Heart left ventricle (tissue), 16 donors: ENCODE results near the gene S100G. TPM values are rescaled to one million over a fixed set of nuclear protein-coding genes. Genes with fewer than 3 reads are reported as not detected.
A peak's percentile ranks its signal among the peaks of the same experiment; 100 is the strongest.

Experiments
- ATAC-seq, 4 donors: fragments of 200-7000 bp; cut with Tn5 transposase; one replicate each; pipeline ENCODE4 v1.9.1; 2020 to 2022; ENCODE audit warnings: moderate library complexity in 4 of 4, mild to moderate bottlenecking in 3 of 4, moderate number of reproducible peaks in 1 of 4
- DNase-seq, 5 donors: peaks; one replicate each; pipeline ENCODE4 v3.0.0-alpha.2; 2020
- H3K27ac ChIP-seq, 12 donors: fragments of 200-600 bp; sonication (generic) in 4 of 12; one replicate each; pipeline versions ENCODE4 v1.5.0 to v1.8.0; 2016 to 2022; ENCODE audit warnings: mild to moderate bottlenecking in 2 of 12
- H3K27me3 ChIP-seq, 9 donors: fragments of 200-600 bp; sonication (generic) in 2 of 9; one replicate each; pipeline versions ENCODE4 v1.5.1 to v1.8.0; 2016 to 2022; ENCODE audit warnings: mild to moderate bottlenecking in 3 of 9
- H3K36me3 ChIP-seq, 9 donors: fragments of 200-600 bp; sonication (generic) in 2 of 9; one replicate each; pipeline versions ENCODE4 v1.5.0 to v1.8.0; 2018 to 2022; ENCODE audit warnings: mild to moderate bottlenecking in 2 of 9
- H3K4me1 ChIP-seq, 12 donors: fragments of 200-600 bp; sonication (generic) in 4 of 12; one replicate each; pipeline versions ENCODE4 v1.5.0 to v1.8.0; 2016 to 2022; ENCODE audit warnings: mild to moderate bottlenecking in 3 of 12
- H3K4me3 ChIP-seq, 12 donors: fragments of 200-600 bp; sonication (generic) in 4 of 12; one replicate each; pipeline versions ENCODE4 v1.5.0 to v1.8.0; 2017 to 2022; ENCODE audit warnings: mild to moderate bottlenecking in 9 of 12, moderate library complexity in 4 of 12
- H3K9me3 ChIP-seq, 12 donors: fragments of 200-600 bp; sonication (generic) in 4 of 12; one replicate each; pipeline versions ENCODE4 v1.5.0 to v1.8.0; 2016 to 2022; ENCODE audit warnings: mild to moderate bottlenecking in 1 of 12
- POLR2A ChIP-seq, 2 donors: fragments of 450-650 bp; IDR thresholded peaks; one replicate each; pipeline ENCODE4 v1.6.1; 2017; ENCODE audit warnings: antibody characterized with exemption in 2 of 2, mild to moderate bottlenecking in 2 of 2, moderate library complexity in 2 of 2
- WGBS, 4 donors: extraction: QIAGEN DNeasy Blood & Tissue Kit in 2 of 4; methylation state at CpG; one replicate each; pipeline versions ENCODE4 v1.1.5 to v1.1.7; 2013 to 2018; 5-methylcytosine and 5-hydroxymethylcytosine counted together
- intact Hi-C, 10 donors: fragments of 100-400 bp; cut with DNase I; formaldehyde crosslinking; loops; one replicate each; pipeline versions ENCODE4 v1.11.1 to v1.14.2; 2022
- polyA plus RNA-seq, 2 donors: library from polyadenylated mRNA; stranded (reverse); fragments of 200-250 nt; gene quantifications; one replicate each; pipeline ENCODE4 v1.2.3, GENCODE V29; 2013
- total RNA-seq, 9 donors: library from RNA; depleted of rRNA in 2 of 9; stranded (reverse); fragments of >200 nt in 2 of 9; fragmentation: NEBNext Ultra II Directional in 3 of 9; extraction: Animal tissue kit (Norgen Biotek cat#: 25700) in 3 of 9; gene quantifications; one replicate each; pipeline versions ENCODE4 v1.1.0 to v1.2.4, GENCODE V29; 2016 to 2023
- TF ChIP-seq, protein P1 (sequence below), 12 donors: fragments of 200-600 bp; sonication (generic) in 4 of 12; IDR thresholded peaks; one replicate each; pipeline versions ENCODE4 v1.5.0 to v1.8.0; 2018 to 2022; ENCODE audit warnings: antibody characterized with exemption in 12 of 12, mild to moderate bottlenecking in 5 of 12
- donor health status: ischemic (EF 13 %, LVEDD 7.1; RV severe dilation, severe dysfunction).
- donor health status: healthy with polysubstance abuse.
- donor health status: DM: no; HTN: yes; CAD: no.
- donor health status: DM: no; HTN: no; CAD: no.
- donor health status: ischemic (EF 25% LVEDD 6.9; RV normal size, moderate dysfunction).
- donor health status: ischemic (EF 25% LVEDD 5.7; RV mildly dilated, moderate dysfunction).
- donor health status: healthy.
- donor health status: DM: yes; HTN: yes; CAD: no.
- donor health status: ischemic (EF 35%, LVEDD 5.7; RV mildly dilated, moderate dysfunction).
- donor health status: nonischemic (EF 11% LVEDD 7.7; RV severe dilation, severe dysfunction).
- donor health status: DM: yes; HTN: yes; CAD: no.
- donor health status: PGD.
- donor health status: ischemic (EF 29% LVEDD 5.4; RV normal size, mild dysfunction).
- donor health status: nonischemic (EF 23%, LVEDD 6.1; RV moderate dilation, normal function).

The S100G gene
- total and polyA plus RNA-seq, 11 donors, result not detected

DNA sequence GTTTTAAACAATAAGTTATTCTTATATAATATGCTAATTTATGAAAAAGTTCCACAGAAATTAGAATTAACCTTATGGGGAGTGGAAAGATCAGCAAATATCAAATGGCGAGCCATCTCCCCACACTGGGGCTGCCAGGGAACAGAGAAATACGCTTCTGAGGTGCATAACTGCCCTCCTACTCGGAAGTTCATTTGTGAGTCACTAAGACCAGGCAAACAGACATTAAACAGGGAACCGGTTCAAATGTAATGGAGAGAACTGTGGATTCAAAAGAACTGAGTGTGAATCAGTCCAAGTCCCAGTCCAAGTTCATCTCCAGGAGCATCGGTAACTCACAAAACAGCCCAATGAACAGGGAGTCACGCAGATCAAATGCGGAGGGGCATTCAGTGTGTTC lies 11.4 kb upstream of the S100G start:
- no peak for DNase-seq
- ATAC-seq, result no peak

DNA sequence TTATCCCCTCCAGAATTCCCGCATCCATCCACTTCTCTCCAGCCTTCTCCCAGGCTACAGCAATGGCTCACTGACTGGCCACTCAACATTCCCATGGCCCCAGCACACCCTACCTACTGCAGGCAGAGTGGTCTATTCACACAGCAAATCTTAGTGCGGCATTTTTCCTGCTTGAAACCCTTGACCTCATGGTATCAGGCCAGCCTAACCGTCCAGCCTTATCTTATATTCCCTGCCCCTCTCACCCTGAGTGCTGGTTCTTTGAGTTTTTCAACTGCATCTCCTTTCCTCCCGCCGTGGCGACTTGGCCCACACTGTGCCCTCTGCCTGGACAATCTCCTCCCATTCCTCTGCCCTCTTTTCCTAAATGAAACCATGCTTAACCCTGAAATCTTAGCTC lies 10.0 kb upstream of the S100G start:
- no peak for ATAC-seq
- TF ChIP-seq, protein P1, sequence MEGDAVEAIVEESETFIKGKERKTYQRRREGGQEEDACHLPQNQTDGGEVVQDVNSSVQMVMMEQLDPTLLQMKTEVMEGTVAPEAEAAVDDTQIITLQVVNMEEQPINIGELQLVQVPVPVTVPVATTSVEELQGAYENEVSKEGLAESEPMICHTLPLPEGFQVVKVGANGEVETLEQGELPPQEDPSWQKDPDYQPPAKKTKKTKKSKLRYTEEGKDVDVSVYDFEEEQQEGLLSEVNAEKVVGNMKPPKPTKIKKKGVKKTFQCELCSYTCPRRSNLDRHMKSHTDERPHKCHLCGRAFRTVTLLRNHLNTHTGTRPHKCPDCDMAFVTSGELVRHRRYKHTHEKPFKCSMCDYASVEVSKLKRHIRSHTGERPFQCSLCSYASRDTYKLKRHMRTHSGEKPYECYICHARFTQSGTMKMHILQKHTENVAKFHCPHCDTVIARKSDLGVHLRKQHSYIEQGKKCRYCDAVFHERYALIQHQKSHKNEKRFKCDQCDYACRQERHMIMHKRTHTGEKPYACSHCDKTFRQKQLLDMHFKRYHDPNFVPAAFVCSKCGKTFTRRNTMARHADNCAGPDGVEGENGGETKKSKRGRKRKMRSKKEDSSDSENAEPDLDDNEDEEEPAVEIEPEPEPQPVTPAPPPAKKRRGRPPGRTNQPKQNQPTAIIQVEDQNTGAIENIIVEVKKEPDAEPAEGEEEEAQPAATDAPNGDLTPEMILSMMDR (IDR thresholded peaks at IDR 0.05), result no peak
- TF ChIP-seq POLR2A (IDR thresholded peaks at IDR 0.05), result no peak
- peaks cover 0 to 13% (median 0%) of the 10 kb centered on the region in 9 donors for H3K27me3 ChIP-seq
- peaks cover 0 to 3% (median 0%) of the 10 kb centered on the region in 9 donors for H3K36me3 ChIP-seq
- 85 to 90% (median 86%) methylated on average over 6 of the region's 6 CpGs for WGBS, 4 donors
- H3K27ac ChIP-seq, result no peak overlapping the region
- no peaks in the 10 kb centered on the region for H3K4me1 ChIP-seq
- intact Hi-C loops, result no loop called here
- H3K9me3 ChIP-seq, result no peaks in the 10 kb centered on the region
- no peak for DNase-seq
- H3K4me3 ChIP-seq, result no peak overlapping the region

More for the DNA sequence above, 11.4 kb upstream of the S100G start:
- Histone ChIP-seq H3K27ac (no peak overlapping the region), H3K9me3 (no peaks in the 10 kb centered on the region), H3K4me1 (peaks cover 0 to 4% (median 0%) of the 10 kb centered on the region in 12 donors), H3K4me3 (no peak overlapping the region), H3K27me3 (peaks cover 0 to 8% (median 0%) of the 10 kb centered on the region in 9 donors), H3K36me3 (peaks cover 0 to 3% (median 0%) of the 10 kb centered on the region in 9 donors)
- TF ChIP-seq POLR2A (IDR thresholded peaks at IDR 0.05), result no peak
- TF ChIP-seq, protein P1 (IDR thresholded peaks at IDR 0.05), result no peak
- intact Hi-C loops, result no loop called here
- 92 to 99% (median 95%) methylated on average over 7 of the region's 7 CpGs for WGBS, 4 donors

DNA sequence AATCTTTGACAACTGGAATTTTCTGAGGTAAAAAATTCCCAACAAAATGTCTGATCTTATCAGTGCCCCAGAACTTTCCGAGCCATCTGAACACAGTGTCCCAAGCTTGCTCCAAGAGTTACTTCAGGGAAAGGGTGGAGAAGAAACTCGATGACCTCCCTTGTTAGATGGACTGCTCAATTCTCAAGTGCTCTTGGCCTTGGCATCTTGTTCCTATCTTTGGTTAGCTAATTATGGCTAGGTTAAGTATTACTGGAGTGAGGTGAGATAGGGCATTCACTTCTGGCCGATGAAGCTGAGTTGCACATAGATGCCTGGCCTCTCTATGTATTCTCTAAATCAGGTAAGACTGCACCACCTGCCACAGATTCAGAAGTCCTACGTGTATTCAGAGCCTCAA lies 9.1 kb upstream of the S100G start:
- H3K4me3 ChIP-seq, result no peak overlapping the region
- H3K27ac ChIP-seq, result no peak overlapping the region
- WGBS, 4 donors, result 55 to 84% (median 69%) methylated on average over 4 of the region's 4 CpGs
- DNase-seq (no peak), ATAC-seq (peak in 2 of 4 donors; percentile 59 to 73)
- peaks cover 0 to 10% (median 0%) of the 10 kb centered on the region in 9 donors for H3K27me3 ChIP-seq
- H3K36me3 ChIP-seq, result peaks cover 0 to 3% (median 0%) of the 10 kb centered on the region in 9 donors
- no peaks in the 10 kb centered on the region for H3K4me1 ChIP-seq
- no peaks in the 10 kb centered on the region for H3K9me3 ChIP-seq
- TF ChIP-seq POLR2A (IDR thresholded peaks at IDR 0.05), result no peak
- intact Hi-C loops, result no loop called here

DNA sequence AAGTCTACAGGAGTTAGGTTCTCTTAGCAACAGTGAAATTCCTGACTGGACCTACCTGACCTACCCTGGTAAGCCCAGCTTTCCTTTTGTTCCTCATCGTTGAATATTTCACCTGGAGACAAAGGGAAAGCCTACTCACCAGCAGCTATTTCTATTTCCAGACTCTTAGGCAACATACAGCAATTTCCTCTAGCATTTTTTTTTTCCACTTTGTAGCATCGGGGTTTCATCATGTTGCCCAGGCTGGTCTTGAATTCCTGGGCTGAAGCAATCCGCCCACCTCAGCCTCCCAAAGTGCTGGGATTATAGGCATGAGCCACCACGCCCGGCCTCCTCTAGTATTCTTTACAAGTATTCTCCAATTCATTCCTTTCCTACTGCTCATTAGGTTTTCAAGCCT lies 6.8 kb upstream of the S100G start:
- intact Hi-C loops, result no loop called here
- 80 to 82% (median 81%) methylated on average over 5 of the region's 5 CpGs for WGBS, 4 donors
- Histone ChIP-seq H3K4me3 (no peak overlapping the region), H3K9me3 (no peaks in the 10 kb centered on the region), H3K4me1 (no peaks in the 10 kb centered on the region), H3K27me3 (peaks cover 0 to 7% (median 0%) of the 10 kb centered on the region in 9 donors), H3K27ac (no peak overlapping the region), H3K36me3 (peaks cover 0 to 8% (median 0%) of the 10 kb centered on the region in 9 donors)
- no peak for ATAC-seq
- DNase-seq, result no peak
- TF ChIP-seq, protein P1 (IDR thresholded peaks at IDR 0.05), result no peak
- TF ChIP-seq POLR2A (IDR thresholded peaks at IDR 0.05), result no peak
